ENCODE results near the gene TNFRSF14. TPM values are rescaled to one million over a fixed set of nuclear protein-coding genes. Genes with fewer than 3 reads are reported as not detected.

TNFRSF14 gene
- total RNA-seq, 1 donor from 2014 or later, result 14.7 TPM

GRCh38 chr1:2520206-2520605 lies 36.0 kb upstream of the TNFRSF14 start:
- no peak for DNase-seq (ENCODE audit: low read depth)
- no peak for TF ChIP-seq CTCF (IDR thresholded peaks at IDR 0.05; ENCODE audit: insufficient read depth, low read length, poor library complexity, severe bottlenecking)
- no peaks in the 10 kb centered on the region for H3K27me3 ChIP-seq (ENCODE audit: control insufficient read depth, insufficient read depth, low read length)
- H3K36me3 ChIP-seq (ENCODE audit: control insufficient read depth, insufficient read depth, low read length), result peaks cover 1% of the 10 kb centered on the region
- no peak overlapping the region for H3K4me3 ChIP-seq (ENCODE audit: low read depth, low read length)

- DNase-seq (ENCODE audit: low read depth), result no peak
- TF ChIP-seq CTCF (IDR thresholded peaks at IDR 0.05; ENCODE audit: insufficient read depth, low read length, poor library complexity, severe bottlenecking), result no peak
- H3K36me3 ChIP-seq (ENCODE audit: control insufficient read depth, insufficient read depth, low read length), result peaks cover 1% of the 10 kb centered on the region
- H3K27me3 ChIP-seq (ENCODE audit: control insufficient read depth, insufficient read depth, low read length), result no peaks in the 10 kb centered on the region
- H3K4me3 ChIP-seq (ENCODE audit: low read depth, low read length), result no peak overlapping the region
Observed at GRCh38 chr1:2520806-2521205, 35.4 kb upstream of the TNFRSF14 start.

- no peak for DNase-seq (ENCODE audit: low read depth)
- H3K36me3 ChIP-seq (ENCODE audit: control insufficient read depth, insufficient read depth, low read length), result no peaks in the 10 kb centered on the region
- H3K4me3 ChIP-seq (ENCODE audit: low read depth, low read length), result no peak overlapping the region
- H3K27me3 ChIP-seq (ENCODE audit: control insufficient read depth, insufficient read depth, low read length), result no peaks in the 10 kb centered on the region
- no peak for TF ChIP-seq CTCF (IDR thresholded peaks at IDR 0.05; ENCODE audit: insufficient read depth, low read length, poor library complexity, severe bottlenecking)
Observed at GRCh38 chr1:2522230-2522629, 33.9 kb upstream of the TNFRSF14 start.

GRCh38 chr1:2523191-2523890 lies 32.8 kb upstream of the TNFRSF14 start:
- DNase-seq (ENCODE audit: low read depth), result no peak
- TF ChIP-seq CTCF (IDR thresholded peaks at IDR 0.05; ENCODE audit: insufficient read depth, low read length, poor library complexity, severe bottlenecking), result no peak
- no peaks in the 10 kb centered on the region for H3K36me3 ChIP-seq (ENCODE audit: control insufficient read depth, insufficient read depth, low read length)
- H3K4me3 ChIP-seq (ENCODE audit: low read depth, low read length), result no peak overlapping the region
- H3K27me3 ChIP-seq (ENCODE audit: control insufficient read depth, insufficient read depth, low read length), result no peaks in the 10 kb centered on the region

- Histone ChIP-seq H3K4me3 (ENCODE audit: low read depth, low read length) (no peak overlapping the region), H3K36me3 (ENCODE audit: control insufficient read depth, insufficient read depth, low read length) (no peaks in the 10 kb centered on the region), H3K27me3 (ENCODE audit: control insufficient read depth, insufficient read depth, low read length) (peaks cover 6% of the 10 kb centered on the region)
- DNase-seq (ENCODE audit: low read depth), result no peak
- TF ChIP-seq CTCF (IDR thresholded peaks at IDR 0.05; ENCODE audit: insufficient read depth, low read length, poor library complexity, severe bottlenecking), result no peak
Observed at GRCh38 chr1:2523891-2524609, 32.1 kb upstream of the TNFRSF14 start.

Data from kidney epithelial cell (primary cell).